ENCODE measurements around the gene MYO3B. TPM values are rescaled to one million over a fixed set of nuclear protein-coding genes. Genes with fewer than 3 reads are reported as not detected.

The MYO3B gene
- total and polyA plus RNA-seq, 2 of the 8 experiments (the other 6 are each of a cell fraction or from before 2014, with no cell fraction given) = 0.17 to 0.19 TPM

GRCh38 chr2:170250584-170250983 is 72.6 kb downstream of the MYO3B start (continued):
- TF ChIP-seq BCL11A (IDR thresholded peaks at IDR 0.05; ENCODE audit: low read depth in 2 of 2, low read length in 2 of 2) (no peak), BRCA1 (IDR thresholded peaks at IDR 0.05; ENCODE audit: low read depth, low read length) (no peak), ATF3 (IDR thresholded peaks at IDR 0.05; ENCODE audit: insufficient read depth, low read depth, low read length) (no peak), JUND (IDR thresholded peaks at IDR 0.05; ENCODE audit: low read length) (no peak), RAD21 (IDR thresholded peaks at IDR 0.05 in 1 of 2, conservative IDR thresholded peaks at IDR 0.05 in 1 of 2; ENCODE audit: low read depth in 2 of 2, low read length in 2 of 2) (no peak)
